Immature natural killer cell (primary cell): ENCODE results near the gene CCDC27. TPM values are rescaled to one million over a fixed set of nuclear protein-coding genes. Genes with fewer than 3 reads are reported as not detected.

ENCODE experiments used
- DNase-seq, 3 donors: peaks; one replicate each; pipeline ENCODE4 v3.0.0; 2022; ENCODE audit warnings: mixed read lengths in 1 of 3
- H3K27ac Mint-ChIP-seq, 6 donors: one replicate each; pipeline ENCODE4 v1.8.0; 2020; ENCODE audit warnings: mixed read lengths in 6 of 6, mild to moderate bottlenecking in 5 of 6, inconsistent platforms in 4 of 6, moderate library complexity in 3 of 6
- H3K27me3 Mint-ChIP-seq, 3 donors: one replicate each; pipeline ENCODE4 v1.8.0; 2020 to 2021; ENCODE audit warnings: low read depth in 3 of 3, mild to moderate bottlenecking in 3 of 3, mixed read lengths in 3 of 3, moderate library complexity in 3 of 3, inconsistent platforms in 1 of 3
- H3K36me3 Mint-ChIP-seq, 3 donors: one replicate each; pipeline ENCODE4 v1.8.0; 2020; ENCODE audit warnings: mixed read lengths in 3 of 3, inconsistent platforms in 2 of 3, mild to moderate bottlenecking in 2 of 3
- H3K4me1 Mint-ChIP-seq, 2 donors: one replicate each; pipeline ENCODE4 v1.8.0; 2020; ENCODE audit warnings: inconsistent platforms in 2 of 2, mild to moderate bottlenecking in 2 of 2, mixed read lengths in 2 of 2, moderate library complexity in 1 of 2
- H3K4me3 Mint-ChIP-seq, 5 donors: one replicate each; pipeline ENCODE4 v1.8.0; 2020; ENCODE audit warnings: mild to moderate bottlenecking in 5 of 5, mixed read lengths in 5 of 5, inconsistent platforms in 3 of 5, moderate library complexity in 3 of 5
- H3K9me3 Mint-ChIP-seq, 6 donors: one replicate each; pipeline ENCODE4 v1.8.0; 2020; ENCODE audit warnings: mild to moderate bottlenecking in 6 of 6, mixed read lengths in 6 of 6, inconsistent platforms in 4 of 6, moderate library complexity in 3 of 6
- polyA plus RNA-seq, 3 donors: library from polyadenylated mRNA; unstranded; fragments of 300-500 nt; fragmentation: Illumina TruSeq; gene quantifications; one replicate each; pipeline ENCODE4 v1.2.3, GENCODE V29; 2021

CCDC27 gene
- polyA plus RNA-seq, 3 donors from 2014 or later = not detected

- Mint-ChIP-seq H3K4me3 (no peak overlapping the region), H3K4me1 (no peaks in the 10 kb centered on the region), H3K36me3 (peaks cover 12 to 35% (median 14%) of the 10 kb centered on the region in 3 donors), H3K9me3 (peaks cover 0 to 1% (median 0%) of the 10 kb centered on the region in 6 donors), H3K27me3 (peaks cover 0 to 8% (median 4%) of the 10 kb centered on the region in 3 donors), H3K27ac (no peak overlapping the region)
- DNase-seq = no peak
These were observed 65.0 kb downstream of the CCDC27 start for GRCh38 chr1:3817138-3817740.

GRCh38 chr1:3817821-3818597 is 65.8 kb downstream of the CCDC27 start:
- no peak overlapping the region for H3K4me3 Mint-ChIP-seq
- H3K27ac Mint-ChIP-seq = no peak overlapping the region

GRCh38 chr1:3819771-3820200 is 67.5 kb downstream of the CCDC27 start:
- H3K27me3 Mint-ChIP-seq = peaks cover 0 to 8% (median 4%) of the 10 kb centered on the region in 3 donors
- H3K36me3 Mint-ChIP-seq = peaks cover 12 to 48% (median 14%) of the 10 kb centered on the region in 3 donors
- H3K4me1 Mint-ChIP-seq = no peaks in the 10 kb centered on the region
- no peak overlapping the region for H3K4me3 Mint-ChIP-seq
- peak overlapping the region in 1 of 6 donors; percentile 33 for H3K27ac Mint-ChIP-seq
- H3K9me3 Mint-ChIP-seq = peaks cover 0 to 1% (median 0%) of the 10 kb centered on the region in 6 donors
- DNase-seq = no peak

More at GRCh38 chr1:3817821-3818597, 65.8 kb downstream of the CCDC27 start:
- DNase-seq = no peak
- no peaks in the 10 kb centered on the region for H3K4me1 Mint-ChIP-seq
- peaks cover 12 to 39% (median 14%) of the 10 kb centered on the region in 3 donors for H3K36me3 Mint-ChIP-seq
- peaks cover 0 to 8% (median 4%) of the 10 kb centered on the region in 3 donors for H3K27me3 Mint-ChIP-seq
- H3K9me3 Mint-ChIP-seq = peaks cover 0 to 1% (median 0%) of the 10 kb centered on the region in 6 donors

- Mint-ChIP-seq H3K36me3 (peaks cover 9 to 43% (median 14%) of the 10 kb centered on the region in 3 donors), H3K27ac (no peak overlapping the region), H3K9me3 (peaks cover 0 to 1% (median 0%) of the 10 kb centered on the region in 6 donors), H3K4me1 (no peaks in the 10 kb centered on the region), H3K27me3 (peaks cover 0 to 7% (median 4%) of the 10 kb centered on the region in 3 donors), H3K4me3 (no peak overlapping the region)
- no peak for DNase-seq
These were observed 68.1 kb downstream of the CCDC27 start for GRCh38 chr1:3820316-3820715.

- Mint-ChIP-seq H3K36me3 (peaks cover 13 to 46% (median 14%) of the 10 kb centered on the region in 3 donors), H3K27ac (no peak overlapping the region), H3K27me3 (peaks cover 0 to 7% (median 4%) of the 10 kb centered on the region in 3 donors), H3K4me1 (no peaks in the 10 kb centered on the region), H3K9me3 (peaks cover 0 to 1% (median 0%) of the 10 kb centered on the region in 6 donors), H3K4me3 (no peak overlapping the region)
- DNase-seq = no peak
These were observed 68.8 kb downstream of the CCDC27 start for GRCh38 chr1:3821004-3821403.

Other genes with a start within 250 kb of the CCDC27 start
- under 1 TPM in 1 of 3 donors, not detected in 2; 0.08 TPM for gene MEGF6, start 140.9 kb upstream of the CCDC27 start, polyA plus RNA-seq
- gene TPRG1L, start 127.4 kb upstream of the CCDC27 start, polyA plus RNA-seq = 10 to 100 TPM; 36.2 to 43.4 (median 40.3) TPM
- gene WRAP73, start 102.3 kb upstream of the CCDC27 start, polyA plus RNA-seq = 10 to 100 TPM; 19.9 to 26.8 (median 21.1) TPM
- not detected for gene TP73, start 99.9 kb upstream of the CCDC27 start, polyA plus RNA-seq
- gene SMIM1, start 20.3 kb downstream of the CCDC27 start, polyA plus RNA-seq = under 1 TPM in 1 of 3 donors, not detected in 2; 0.96 TPM
- 10 to 100 TPM; 19.3 to 28.3 (median 27.7) TPM for gene LRRC47, start 44.0 kb downstream of the CCDC27 start, polyA plus RNA-seq
- gene CEP104, start 104.8 kb downstream of the CCDC27 start, polyA plus RNA-seq = 10 to 100 TPM in 2 of 3 donors, 1 to 10 TPM in 1; 2.5 to 32.7 (median 18.2) TPM
- gene DFFB, start 105.0 kb downstream of the CCDC27 start, polyA plus RNA-seq = 10 to 100 TPM in 2 of 3 donors, 1 to 10 TPM in 1; 8.3 to 25.6 (median 11.9) TPM
- gene C1orf174, start 147.8 kb downstream of the CCDC27 start, polyA plus RNA-seq = 10 to 100 TPM; 27.1 to 54.2 (median 34.0) TPM